Activated naive CD4-positive, alpha-beta T cell treated with anti-CD3 and anti-CD28 coated beads for 36 hours (primary cell): Measurements from ENCODE around the gene SPEN. TPM values are rescaled to one million over a fixed set of nuclear protein-coding genes. Genes with fewer than 3 reads are reported as not detected.
"Not testable (repeated sequence)": the region's sequence is repeated elsewhere in the genome, so short reads cannot be mapped to it uniquely, and the experiment has no call there.

Source experiments
- CTCF ChIA-PET: fragments of 350-600 bp; sonication (Branson Sonifier 250); formaldehyde crosslinking; loops from one replicate; lab custom pipeline; 2021; ENCODE audit warnings: antibody characterized with exemption; lab: Charles Lee
- DNase-seq: peaks from one replicate; pipeline ENCODE4 v3.0.0-alpha.2; 2020
- H3K27ac Mint-ChIP-seq: one replicate; pipeline ENCODE4 v1.8.0; 2021; ENCODE audit warnings: mild to moderate bottlenecking, mixed read lengths
- H3K27me3 Mint-ChIP-seq: one replicate; pipeline ENCODE4 v1.8.0; 2021; ENCODE audit warnings: low read depth, mixed read lengths
- H3K36me3 Mint-ChIP-seq: one replicate; pipeline ENCODE4 v1.8.0; 2021; ENCODE audit warnings: low read depth, mixed read lengths
- H3K4me1 Mint-ChIP-seq: one replicate; pipeline ENCODE4 v1.8.0; 2021; ENCODE audit warnings: low read depth, mixed read lengths
- H3K4me3 Mint-ChIP-seq: one replicate; pipeline ENCODE4 v1.8.0; 2021; ENCODE audit warnings: mild to moderate bottlenecking, moderate library complexity, mixed read lengths
- H3K9me3 Mint-ChIP-seq: one replicate; pipeline ENCODE4 v1.8.0; 2021; ENCODE audit warnings: mixed read lengths
- intact Hi-C: fragments of 100-400 bp; cut with micrococcal nuclease; formaldehyde crosslinking; loops from one replicate; pipeline ENCODE4 v1.15.1; 2023
- total RNA-seq, 2 experiments: library from RNA; stranded (reverse); gene quantifications; one replicate each; pipeline ENCODE4 v1.2.3, GENCODE V29; 2021

The SPEN gene, protein sequence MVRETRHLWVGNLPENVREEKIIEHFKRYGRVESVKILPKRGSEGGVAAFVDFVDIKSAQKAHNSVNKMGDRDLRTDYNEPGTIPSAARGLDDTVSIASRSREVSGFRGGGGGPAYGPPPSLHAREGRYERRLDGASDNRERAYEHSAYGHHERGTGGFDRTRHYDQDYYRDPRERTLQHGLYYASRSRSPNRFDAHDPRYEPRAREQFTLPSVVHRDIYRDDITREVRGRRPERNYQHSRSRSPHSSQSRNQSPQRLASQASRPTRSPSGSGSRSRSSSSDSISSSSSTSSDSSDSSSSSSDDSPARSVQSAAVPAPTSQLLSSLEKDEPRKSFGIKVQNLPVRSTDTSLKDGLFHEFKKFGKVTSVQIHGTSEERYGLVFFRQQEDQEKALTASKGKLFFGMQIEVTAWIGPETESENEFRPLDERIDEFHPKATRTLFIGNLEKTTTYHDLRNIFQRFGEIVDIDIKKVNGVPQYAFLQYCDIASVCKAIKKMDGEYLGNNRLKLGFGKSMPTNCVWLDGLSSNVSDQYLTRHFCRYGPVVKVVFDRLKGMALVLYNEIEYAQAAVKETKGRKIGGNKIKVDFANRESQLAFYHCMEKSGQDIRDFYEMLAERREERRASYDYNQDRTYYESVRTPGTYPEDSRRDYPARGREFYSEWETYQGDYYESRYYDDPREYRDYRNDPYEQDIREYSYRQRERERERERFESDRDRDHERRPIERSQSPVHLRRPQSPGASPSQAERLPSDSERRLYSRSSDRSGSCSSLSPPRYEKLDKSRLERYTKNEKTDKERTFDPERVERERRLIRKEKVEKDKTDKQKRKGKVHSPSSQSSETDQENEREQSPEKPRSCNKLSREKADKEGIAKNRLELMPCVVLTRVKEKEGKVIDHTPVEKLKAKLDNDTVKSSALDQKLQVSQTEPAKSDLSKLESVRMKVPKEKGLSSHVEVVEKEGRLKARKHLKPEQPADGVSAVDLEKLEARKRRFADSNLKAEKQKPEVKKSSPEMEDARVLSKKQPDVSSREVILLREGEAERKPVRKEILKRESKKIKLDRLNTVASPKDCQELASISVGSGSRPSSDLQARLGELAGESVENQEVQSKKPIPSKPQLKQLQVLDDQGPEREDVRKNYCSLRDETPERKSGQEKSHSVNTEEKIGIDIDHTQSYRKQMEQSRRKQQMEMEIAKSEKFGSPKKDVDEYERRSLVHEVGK (N-terminal part only)
- 10 to 100 TPM; 30.7 to 33.7 TPM for total RNA-seq

DNA sequence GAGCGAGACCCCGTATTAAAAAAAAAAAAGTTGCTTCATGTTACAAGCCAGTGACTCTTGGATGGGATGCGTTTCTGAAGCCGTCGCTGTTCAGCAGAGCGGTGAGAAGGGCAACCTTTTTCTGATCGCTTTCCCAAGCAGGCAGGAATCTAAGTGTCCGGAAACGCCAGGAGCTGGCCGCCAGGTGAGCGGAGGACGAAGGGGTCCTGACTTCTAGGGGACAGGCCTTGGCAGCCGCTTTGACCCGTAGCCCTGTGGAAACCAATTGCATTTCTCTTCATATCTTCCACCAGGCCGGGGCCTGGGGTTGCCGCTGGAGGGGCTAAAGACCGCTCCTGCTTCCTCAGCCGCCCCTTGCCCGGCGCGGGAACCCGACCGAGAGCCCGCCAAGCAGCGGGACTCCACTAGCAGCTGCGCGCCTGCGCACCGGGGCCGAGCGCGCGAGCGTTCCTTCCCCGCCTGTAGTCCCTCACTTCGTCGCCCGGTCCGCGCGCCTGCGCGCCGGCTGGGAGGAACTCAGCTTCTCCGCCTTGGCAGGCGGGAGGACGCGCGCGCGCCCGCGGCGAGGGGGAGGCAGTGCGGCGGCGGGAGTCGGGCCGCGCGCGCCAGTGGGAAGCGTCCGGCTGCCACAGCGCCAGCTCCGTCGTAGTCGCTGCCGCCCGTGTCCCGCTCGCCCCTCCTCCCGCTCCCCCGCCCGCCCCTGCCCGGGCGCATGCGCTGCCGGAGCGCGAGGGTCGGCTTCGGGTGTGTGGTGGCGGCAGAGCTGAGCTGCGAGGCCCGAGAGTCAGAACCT lies at the start of gene SPEN:
TSS of gene SPEN (plus strand) at position 608 of the 793 bp plus-strand sequence. CDS start 361 bp downstream, outside the sequence.
- CTCF ChIA-PET: interaction anchor here (0.5 to 1.0 kb wide), 3 partner anchors 13 to 129 kb away, joined by 3 to 6 read pairs (median 3); no protein-coding TSS in a partner anchor
- peaks cover 44% of the 10 kb centered on the region for H3K4me1 Mint-ChIP-seq
- H3K9me3 Mint-ChIP-seq: no peaks in the 10 kb centered on the region
- peak within 1 kb of the TSS; percentile 97 for H3K27ac Mint-ChIP-seq
- intact Hi-C loops: loop anchor here (1.0 kb wide), 2 partner anchors 12 to 117 kb away; no protein-coding TSS in a partner anchor
- peaks cover 1% of the 10 kb centered on the region for H3K36me3 Mint-ChIP-seq
- no peaks in the 10 kb centered on the region for H3K27me3 Mint-ChIP-seq
- peak within 1 kb of the TSS; percentile 97 for H3K4me3 Mint-ChIP-seq
- peak; percentile 97 for DNase-seq

DNA sequence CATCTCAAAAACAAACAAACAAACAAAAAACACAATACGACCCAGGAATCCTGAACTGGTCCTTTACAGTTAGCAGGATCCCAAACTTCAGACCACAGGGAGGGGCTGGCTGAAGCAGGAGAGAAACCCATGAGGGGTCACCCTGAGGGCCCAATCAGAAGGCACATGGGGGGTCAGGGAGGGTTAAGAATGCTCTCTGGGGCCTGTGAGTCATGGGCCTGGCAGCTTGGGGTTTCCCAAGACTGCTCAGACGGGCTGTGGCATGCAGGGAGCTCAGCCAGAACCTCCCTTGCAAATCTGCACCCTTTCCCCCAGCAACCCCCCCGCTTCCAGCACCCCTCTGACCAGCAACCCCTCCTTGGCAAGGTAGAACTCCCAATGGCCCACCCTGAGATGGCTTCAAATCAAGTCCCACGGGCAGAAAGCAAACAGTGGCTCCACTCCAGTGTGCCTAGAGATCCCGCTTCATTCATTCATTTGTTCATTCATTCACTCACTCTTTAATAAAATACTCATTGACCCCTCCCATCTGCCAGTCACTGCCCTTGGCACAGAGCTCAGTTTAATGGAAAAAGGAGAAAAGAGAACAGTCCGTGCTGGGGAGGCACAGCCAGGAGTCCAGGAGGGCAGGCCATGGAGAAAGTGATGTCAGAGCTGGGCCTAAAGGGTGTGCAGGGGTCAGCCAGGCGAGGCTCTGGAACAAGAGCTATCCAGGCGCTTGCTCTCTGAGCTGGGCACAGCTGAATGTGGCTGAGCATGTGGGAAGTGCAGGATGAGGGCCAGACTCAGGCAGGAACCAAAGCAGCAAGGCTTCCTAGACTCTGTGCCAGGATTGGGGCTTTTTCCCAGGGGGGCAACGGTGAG lies 48.3 kb upstream of the SPEN start:
- Mint-ChIP-seq H3K4me3 (no peak overlapping the region), H3K27me3 (no peaks in the 10 kb centered on the region), H3K4me1 (no peaks in the 10 kb centered on the region), H3K36me3 (no peaks in the 10 kb centered on the region), H3K27ac (no peak overlapping the region), H3K9me3 (no peaks in the 10 kb centered on the region)
- CTCF ChIA-PET: interaction anchor here (0.7 to 1.2 kb wide), 2 partner anchors 16 to 196 kb away, joined by 3 read pairs; no protein-coding TSS in a partner anchor
- peak; percentile 46 for DNase-seq
- intact Hi-C loops: loop anchor here (10.0 kb wide), 1 partner anchor 386 kb away; no protein-coding TSS in a partner anchor

- CTCF ChIA-PET: interaction anchor here (1.2 kb wide), 1 partner anchor 16 kb away, joined by 5 read pairs; no protein-coding TSS in a partner anchor
- Mint-ChIP-seq H3K27ac (no peak overlapping the region), H3K4me3 (no peak overlapping the region), H3K27me3 (no peaks in the 10 kb centered on the region), H3K36me3 (no peaks in the 10 kb centered on the region), H3K4me1 (no peaks in the 10 kb centered on the region), H3K9me3 (no peaks in the 10 kb centered on the region)
- intact Hi-C loops: loop anchor here (10.0 kb wide), 1 partner anchor 385 kb away; no protein-coding TSS in a partner anchor
- DNase-seq: no peak
Measured at GRCh38 chr1:15799928-15800835, 47.3 kb upstream of the SPEN start.

DNA sequence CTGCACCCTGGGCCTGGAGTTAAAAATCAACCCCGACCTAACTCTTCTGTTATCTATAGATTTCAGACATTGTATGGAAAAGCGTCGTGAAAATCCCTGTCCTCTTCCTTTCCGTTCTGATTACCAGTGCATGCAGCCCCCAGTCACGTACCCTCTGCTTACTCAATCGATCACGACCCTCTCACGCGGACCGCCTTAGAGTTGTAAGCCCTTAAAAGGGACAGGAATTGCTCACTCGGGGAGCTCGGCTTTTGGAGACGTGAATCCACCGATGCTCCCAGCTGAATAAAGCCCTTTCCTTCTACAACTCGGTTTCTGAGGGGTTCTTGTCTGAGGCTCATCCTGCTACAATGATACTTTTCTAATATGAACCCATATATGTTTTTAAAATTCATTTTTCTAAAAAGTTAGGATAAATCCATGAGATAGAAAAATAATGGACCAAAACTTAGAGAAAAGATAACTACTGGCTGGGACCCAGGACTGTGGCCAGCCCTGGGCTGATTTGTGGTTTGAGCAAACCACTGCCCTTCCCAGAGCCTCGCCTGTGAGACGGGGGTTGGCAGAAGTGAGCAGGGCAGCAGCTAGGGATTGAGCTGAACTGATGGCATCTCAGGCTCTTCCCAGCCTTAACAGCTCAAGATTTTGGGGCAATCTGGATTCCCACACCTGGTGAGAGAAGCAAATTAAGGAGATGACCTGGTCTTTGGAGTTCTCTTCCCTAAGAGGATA lies 45.1 kb upstream of the SPEN start:
- H3K27ac Mint-ChIP-seq: no peak overlapping the region
- H3K9me3 Mint-ChIP-seq: no peaks in the 10 kb centered on the region
- H3K27me3 Mint-ChIP-seq: no peaks in the 10 kb centered on the region
- intact Hi-C loops: no loop called here
- DNase-seq: no peak
- no peaks in the 10 kb centered on the region for H3K4me1 Mint-ChIP-seq
- CTCF ChIA-PET: interaction anchor here (0.6 to 2.8 kb wide), 5 partner anchors 11 to 314 kb away, joined by 3 to 9 read pairs (median 3); no protein-coding TSS in a partner anchor
- no peak overlapping the region for H3K4me3 Mint-ChIP-seq
- no peaks in the 10 kb centered on the region for H3K36me3 Mint-ChIP-seq

DNA sequence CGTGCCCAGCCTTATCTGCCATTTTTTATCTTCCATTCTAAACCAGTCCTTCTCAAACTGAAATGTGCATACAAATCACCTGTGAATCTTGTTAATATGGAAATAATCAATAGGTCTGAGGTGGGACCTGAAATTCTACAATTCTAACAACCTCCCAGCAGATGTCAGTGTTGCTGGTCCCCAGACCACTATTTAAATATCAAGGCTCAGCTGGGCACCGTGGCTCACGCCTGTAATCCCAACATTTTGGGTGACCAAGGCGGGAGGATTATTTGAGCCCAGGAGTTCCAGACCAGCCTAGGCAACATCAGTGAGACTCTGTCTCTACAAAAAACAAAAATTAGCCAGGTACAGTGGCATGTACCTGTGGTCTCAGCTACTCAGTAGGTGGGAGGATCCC lies 44.1 kb upstream of the SPEN start:
- Mint-ChIP-seq H3K4me1 (no peaks in the 10 kb centered on the region), H3K36me3 (no peaks in the 10 kb centered on the region), H3K27ac (no peak overlapping the region), H3K4me3 (no peak overlapping the region), H3K9me3 (no peaks in the 10 kb centered on the region), H3K27me3 (no peaks in the 10 kb centered on the region)
- intact Hi-C loops: loop anchor here (1.0 kb wide), 3 partner anchors 191 to 253 kb away; no protein-coding TSS in a partner anchor
- CTCF ChIA-PET: interaction anchor here (0.8 to 2.8 kb wide), 7 partner anchors 11 to 252 kb away, joined by 3 to 8 read pairs (median 4); no protein-coding TSS in a partner anchor
- peak; percentile 32 for DNase-seq

DNA sequence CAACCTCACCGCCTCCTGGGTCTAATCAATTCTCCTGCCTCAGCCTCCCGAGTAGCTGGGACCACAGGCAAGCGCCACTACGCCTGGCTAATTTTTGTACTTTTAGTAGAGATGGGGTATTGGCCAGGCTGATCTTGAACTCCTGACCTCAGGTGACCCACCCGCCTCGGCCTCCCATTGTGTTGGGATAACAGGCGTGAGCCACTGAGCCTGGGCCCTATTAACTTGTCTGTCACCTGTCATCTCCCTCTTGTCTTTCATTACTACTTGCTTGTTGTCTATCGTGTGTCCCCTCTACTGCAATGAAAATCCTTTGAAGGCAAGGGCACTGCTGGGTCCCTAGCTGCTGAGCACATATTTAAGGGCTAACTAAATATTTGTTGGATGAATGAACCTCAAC lies 43.4 kb upstream of the SPEN start:
- H3K27me3 Mint-ChIP-seq: no peaks in the 10 kb centered on the region
- H3K4me3 Mint-ChIP-seq: no peak overlapping the region
- no peak for DNase-seq
- intact Hi-C loops: no loop called here
- CTCF ChIA-PET: interaction anchor here (0.8 to 2.8 kb wide), 7 partner anchors 11 to 252 kb away, joined by 3 to 8 read pairs (median 4); no protein-coding TSS in a partner anchor
- H3K27ac Mint-ChIP-seq: no peak overlapping the region
- no peaks in the 10 kb centered on the region for H3K9me3 Mint-ChIP-seq
- H3K4me1 Mint-ChIP-seq: no peaks in the 10 kb centered on the region
- no peaks in the 10 kb centered on the region for H3K36me3 Mint-ChIP-seq

DNA sequence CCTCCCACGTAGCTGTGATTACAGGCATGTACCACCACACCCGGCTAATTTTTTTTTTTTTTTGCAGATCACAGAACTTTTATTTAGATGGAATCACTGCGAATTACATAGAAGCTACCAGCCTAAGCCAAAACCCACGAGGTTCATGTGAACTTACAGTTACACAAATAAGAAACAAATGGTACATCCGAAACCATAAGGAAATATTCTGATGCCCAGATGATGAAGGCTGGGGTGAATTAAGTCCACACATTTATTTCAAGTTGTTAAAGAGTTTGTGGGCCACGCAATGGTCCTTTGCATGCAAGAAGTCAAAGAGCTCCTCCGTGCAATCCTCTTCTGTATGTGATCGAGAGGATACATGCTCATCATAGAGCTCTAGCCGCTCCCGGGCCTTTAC lies 40.4 kb upstream of the SPEN start:
- H3K9me3 Mint-ChIP-seq: no peaks in the 10 kb centered on the region
- no peaks in the 10 kb centered on the region for H3K36me3 Mint-ChIP-seq
- no peak overlapping the region for H3K4me3 Mint-ChIP-seq
- no peak overlapping the region for H3K27ac Mint-ChIP-seq
- intact Hi-C loops: no loop called here
- no peaks in the 10 kb centered on the region for H3K4me1 Mint-ChIP-seq
- no peak for DNase-seq
- CTCF ChIA-PET: interaction anchor here (0.6 to 2.8 kb wide), 2 partner anchors 12 to 21 kb away, joined by 3 to 9 read pairs; no protein-coding TSS in a partner anchor
- H3K27me3 Mint-ChIP-seq: no peaks in the 10 kb centered on the region

DNA sequence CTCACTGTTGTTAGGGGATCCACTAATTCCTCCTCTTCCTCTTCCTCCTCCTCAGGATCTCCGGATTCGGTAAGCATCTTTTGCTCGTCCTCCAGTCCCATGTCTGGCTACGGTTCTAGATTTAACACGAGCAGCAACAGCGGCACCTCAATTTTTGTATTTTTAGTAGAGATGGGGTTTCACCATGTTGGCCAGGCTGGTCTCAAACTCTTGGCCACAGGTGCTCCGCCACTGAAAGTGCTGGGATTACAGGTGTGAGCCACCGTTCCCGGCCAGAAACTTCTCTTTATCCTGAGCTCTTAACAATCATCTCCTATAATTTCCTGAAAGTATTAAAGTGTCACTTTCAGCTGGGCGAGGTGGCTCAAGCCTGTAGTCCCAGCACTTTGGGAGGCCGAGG lies 40.0 kb upstream of the SPEN start, which contains the start of gene UQCRHL:
TSS of gene UQCRHL (minus strand) at position 101 of the 400 bp plus-strand sequence. CDS start at position 101, 0 bp downstream.
- intact Hi-C loops, DNase-seq, H3K27me3 Mint-ChIP-seq, H3K27ac Mint-ChIP-seq, H3K9me3 Mint-ChIP-seq, H3K36me3 Mint-ChIP-seq, H3K4me1 Mint-ChIP-seq, H3K4me3 Mint-ChIP-seq: not testable (repeated sequence)
- CTCF ChIA-PET: interaction anchor here (1.3 to 2.8 kb wide), 2 partner anchors 12 to 16 kb away, joined by 3 to 9 read pairs; no protein-coding TSS in a partner anchor

GRCh38 chr1:15808955-15809354 lies 38.6 kb upstream of the SPEN start:
- Mint-ChIP-seq H3K27me3 (no peaks in the 10 kb centered on the region), H3K36me3 (no peaks in the 10 kb centered on the region), H3K9me3 (no peaks in the 10 kb centered on the region), H3K4me1 (no peaks in the 10 kb centered on the region), H3K4me3 (no peak overlapping the region), H3K27ac (no peak overlapping the region)
- no peak for DNase-seq
- intact Hi-C loops: no loop called here
- CTCF ChIA-PET: interaction anchor here (0.6 to 1.3 kb wide), 3 partner anchors 17 to 886 kb away, joined by 3 to 5 read pairs (median 4); no protein-coding TSS in a partner anchor
